GM12878 (cell line): Measurements from ENCODE around the gene CASK.

Experiments used
- BCL3 ChIP-seq: IDR thresholded peaks from 2 replicates; pipeline ENCODE4 v1.6.1; 2011; ENCODE audit warnings: borderline replicate concordance, low read depth, mild to moderate bottlenecking, moderate library complexity, low read length; ENCODE audit not compliant: insufficient read depth, poor library complexity, severe bottlenecking
- CTCF ChIP-seq, 3 experiments: IDR thresholded peaks in 2 of 3; conservative IDR thresholded peaks in 1 of 3; 2 replicates each; pipeline ENCODE4 v1.5.1; 2011; ENCODE audit warnings: low read depth in 3 of 3, low read length in 3 of 3, mild to moderate bottlenecking in 3 of 3, control low read depth in 2 of 3, moderate library complexity in 2 of 3, inconsistent platforms in 1 of 3, mixed read lengths in 1 of 3; ENCODE audit not compliant: control insufficient read depth in 2 of 3, insufficient read depth in 1 of 3; ENCODE audit errors: extremely low read depth in 1 of 3
- ETV6 ChIP-seq, 2 experiments: fragments of 450-650 bp in 1 of 2; IDR thresholded peaks in 1 of 2; conservative IDR thresholded peaks in 1 of 2; 2 replicates each; pipeline ENCODE4 v1.6.1; 2014; ENCODE audit warnings: antibody characterized with exemption in 1 of 2, borderline replicate concordance in 1 of 2, low read depth in 1 of 2, mild to moderate bottlenecking in 1 of 2, moderate library complexity in 1 of 2
- GATAD2B ChIP-seq: fragments of 450-650 bp; conservative IDR thresholded peaks from 2 replicates; pipeline ENCODE4 v1.6.1; 2017; ENCODE audit warnings: low read depth, mild to moderate bottlenecking, moderate library complexity
- IRF4 ChIP-seq: IDR thresholded peaks from 2 replicates; pipeline ENCODE4 v1.6.1; 2011; ENCODE audit warnings: low read depth, low read length
- POLR2A ChIP-seq: IDR thresholded peaks from 2 replicates; pipeline ENCODE4 v1.6.1; 2011; ENCODE audit warnings: low read depth, mild to moderate bottlenecking, low read length
- RAD21 ChIP-seq: IDR thresholded peaks from 2 replicates; pipeline ENCODE4 v1.6.1; 2011; ENCODE audit warnings: mild to moderate bottlenecking, low read depth, low read length, moderate library complexity; ENCODE audit not compliant: insufficient read depth
- REST ChIP-seq: IDR thresholded peaks from 2 replicates; pipeline ENCODE4 v1.6.1; 2012; ENCODE audit warnings: mild to moderate bottlenecking, low read depth, low read length
- SPI1 ChIP-seq: IDR thresholded peaks from 2 replicates; pipeline ENCODE4 v1.6.1; 2011; ENCODE audit warnings: low read depth, mild to moderate bottlenecking, low read length, moderate library complexity, borderline replicate concordance; ENCODE audit not compliant: insufficient read depth
- SREBF2 ChIP-seq: IDR thresholded peaks from 2 replicates; pipeline ENCODE4 v1.6.1; 2012; ENCODE audit warnings: mild to moderate bottlenecking, low read length
- USF2 ChIP-seq: IDR thresholded peaks from 2 replicates; pipeline ENCODE4 v1.6.1; 2011; ENCODE audit warnings: low read depth, low read length, improper control_type of control experiment, borderline replicate concordance

- no peak for TF ChIP-seq CTCF (IDR thresholded peaks at IDR 0.05 in 2 of 3, conservative IDR thresholded peaks at IDR 0.05 in 1 of 3; ENCODE audit: control insufficient read depth in 2 of 3, extremely low read depth in 1 of 3, insufficient read depth in 1 of 3, low read depth in 3 of 3, low read length in 3 of 3)
- no peak for TF ChIP-seq GATAD2B
- TF ChIP-seq IRF4: no peak
- no peak for TF ChIP-seq USF2
- TF ChIP-seq POLR2A: no peak
- no peak for TF ChIP-seq ETV6 (conservative IDR thresholded peaks at IDR 0.05 in 1 of 2, IDR thresholded peaks at IDR 0.05 in 1 of 2; ENCODE audit: borderline replicate concordance in 1 of 2, low read depth in 1 of 2)
- no peak for TF ChIP-seq SREBF2
- TF ChIP-seq BCL3: no peak
- TF ChIP-seq REST: no peak
- no peak for TF ChIP-seq SPI1
- no peak for TF ChIP-seq RAD21
Measured at GRCh38 chrX:41711021-41711667, 212.2 kb downstream of the CASK start.
